A549 (cell line): ENCODE results near the gene NFAM1. TPM values are rescaled to one million over a fixed set of nuclear protein-coding genes. Genes with fewer than 3 reads are reported as not detected.

Source experiments
- ATAC-seq, 2 experiments: fragments of 200-7000 bp in 1 of 2; fragments of >200 bp in 1 of 2; cut with Nextera tagmentation in 1 of 2; cut with Tn5 transposase in 1 of 2; 3 replicates each; pipeline versions ENCODE4 v1.8.0 to v1.9.1; 2018 to 2020; ENCODE audit warnings: mild to moderate bottlenecking in 1 of 2, moderate library complexity in 1 of 2
- CTCF ChIA-PET: fragments of 300-600 bp; sonication (Branson Sonifier 250); formaldehyde crosslinking; extraction: SDS; loops from one replicate; lab custom pipeline; 2021; ENCODE audit warnings: antibody characterized with exemption, inconsistent platforms; lab: Yijun Ruan, JAX
- POLR2A ChIA-PET: fragments of 350-600 bp; formaldehyde crosslinking; extraction: SDS; loops from one replicate; lab custom pipeline; 2021; ENCODE audit warnings: antibody characterized with exemption, inconsistent platforms; lab: Yijun Ruan, JAX
- DNase-seq, 2 experiments: peaks; one replicate each; pipeline versions ENCODE4 v3.0.0 to v3.0.0-alpha.2; 2011 to 2016; ENCODE audit warnings: low read depth in 1 of 2, low spot score in 1 of 2
- FAIRE-seq: peaks from 2 replicates; lab custom pipeline; 2011; peaks lifted over from hg19 to GRCh38; lab: Jason Lieb, UNC
- H3K27ac ChIP-seq, 2 experiments: fragments of >200 bp; sonication (Bioruptor Twin); formaldehyde crosslinking; 3 replicates each; pipeline ENCODE4 v1.5.1; 2016 to 2017
- H3K4me1 ChIP-seq: fragments of >200 bp; sonication (Bioruptor Twin); formaldehyde crosslinking; 3 replicates; pipeline ENCODE4 v1.6.1; 2016
- H3K4me2 ChIP-seq: fragments of >200 bp; sonication (Bioruptor Twin); formaldehyde crosslinking; 3 replicates; pipeline ENCODE4 v1.6.1; 2016
- H3K4me3 ChIP-seq: fragments of >200 bp; sonication (Bioruptor Twin); formaldehyde crosslinking; 3 replicates; pipeline ENCODE4 v1.5.1; 2016
- H3K9me3 ChIP-seq: fragments of >200 bp; sonication (Bioruptor Twin); formaldehyde crosslinking; 3 replicates; pipeline ENCODE4 v1.6.1; 2016
- BHLHE40 ChIP-seq: IDR thresholded peaks from 2 replicates; pipeline ENCODE4 v1.6.1; 2012; ENCODE audit warnings: low read depth, low read length, inconsistent platforms
- CBX8 ChIP-seq: fragments of 200-600 bp; sonication (generic); IDR thresholded peaks from 2 replicates; pipeline ENCODE4 v1.6.1; 2016
- CEBPB ChIP-seq, 2 experiments: fragments of >200 bp in 1 of 2; sonication (Bioruptor Twin) in 1 of 2; formaldehyde crosslinking in 1 of 2; IDR thresholded peaks; 2 replicates each; pipeline ENCODE4 v1.6.1; 2012 to 2016
- EHMT2 ChIP-seq: fragments of 200-600 bp; sonication (generic); IDR thresholded peaks from 2 replicates; pipeline ENCODE4 v1.6.1; 2016; ENCODE audit warnings: antibody characterized with exemption, low read depth, mild to moderate bottlenecking, moderate library complexity
- FOSB ChIP-seq: fragments of 250-450 bp; sonication (Bioruptor Pico); IDR thresholded peaks from 2 replicates; pipeline ENCODE4 v1.5.0; 2020; ENCODE audit warnings: mild to moderate bottlenecking, moderate library complexity
- FOXS1 ChIP-seq: fragments of 250-450 bp; sonication (Bioruptor Pico); IDR thresholded peaks from 2 replicates; pipeline ENCODE4 v1.5.0; 2020; ENCODE audit warnings: mild to moderate bottlenecking, moderate library complexity
- HOXB5 ChIP-seq: fragments of 250-450 bp; sonication (Bioruptor Pico); IDR thresholded peaks from 2 replicates; pipeline ENCODE4 v1.5.0; 2020; ENCODE audit warnings: mild to moderate bottlenecking, moderate library complexity
- JUN ChIP-seq, 2 experiments: fragments of >200 bp; sonication (Bioruptor Twin); formaldehyde crosslinking; IDR thresholded peaks; 2 replicates in 1 of 2; 3 replicates in 1 of 2; pipeline ENCODE4 v1.6.1; 2016 to 2017
- MAFK ChIP-seq: fragments of 450-650 bp; IDR thresholded peaks from 2 replicates; pipeline ENCODE4 v1.6.1; 2014; ENCODE audit not compliant: partially characterized antibody
- MAZ ChIP-seq: fragments of 150-350 bp; IDR thresholded peaks from 2 replicates; pipeline ENCODE4 v1.6.1; 2014; ENCODE audit warnings: antibody characterized with exemption, low read depth, low read length, borderline replicate concordance
- POLR2AphosphoS2 ChIP-seq: conservative IDR thresholded peaks from 2 replicates; pipeline ENCODE4 v1.6.1; 2012; ENCODE audit warnings: low read length, improper control_type of control experiment, inconsistent platforms
- RAD21 ChIP-seq, 2 experiments: fragments of >200 bp in 1 of 2; sonication (Bioruptor Twin) in 1 of 2; formaldehyde crosslinking in 1 of 2; IDR thresholded peaks in 1 of 2; conservative IDR thresholded peaks in 1 of 2; 2 replicates in 1 of 2; 3 replicates in 1 of 2; pipeline ENCODE4 v1.6.1; 2012 to 2018; ENCODE audit warnings: inconsistent platforms in 1 of 2
- RARB ChIP-seq: fragments of 250-450 bp; sonication (Bioruptor Pico); IDR thresholded peaks from 2 replicates; pipeline ENCODE4 v1.8.0; 2021; ENCODE audit warnings: mild to moderate bottlenecking, moderate library complexity
- RFX5 ChIP-seq: fragments of 450-650 bp; IDR thresholded peaks from 2 replicates; pipeline ENCODE4 v1.7.1; 2014; ENCODE audit warnings: antibody characterized with exemption, mild to moderate bottlenecking, moderate library complexity
- RNF2 ChIP-seq: fragments of 200-600 bp; sonication (generic); IDR thresholded peaks from 2 replicates; pipeline ENCODE4 v1.6.1; 2016; ENCODE audit warnings: low read depth, mild to moderate bottlenecking, antibody characterized with exemption, moderate library complexity, borderline replicate concordance
- WGBS: methylation state at CpG from one replicate; pipeline ENCODE4 v1.1.6; 2017; ENCODE audit errors: missing lambda C conversion rate; 5-methylcytosine and 5-hydroxymethylcytosine counted together
- polyA plus RNA-seq, 4 experiments: library from polyadenylated mRNA; depleted of rRNA in 3 of 4; stranded (reverse); fragments of >200 nt; fragmentation: RNase III in 1 of 4; extraction: RNeasy Plus Mini Kit Qiagen cat#74134 plus additional on column Dnase treatment in 1 of 4; gene quantifications; 2 replicates in 3 of 4; 3 replicates in 1 of 4; pipeline ENCODE4 v1.2.3, GENCODE V29; 2011 to 2017
- TF ChIP-seq, protein P1 (sequence below): fragments of 450-650 bp; IDR thresholded peaks from 2 replicates; pipeline ENCODE4 v1.6.1; 2014; ENCODE audit warnings: antibody characterized with exemption
- TF ChIP-seq, protein P2 (sequence below): fragments of >200 bp; sonication (Bioruptor Twin); formaldehyde crosslinking; IDR thresholded peaks from 3 replicates; pipeline ENCODE4 v1.6.1; 2016
- TF ChIP-seq, protein P3 (sequence below): fragments of >200 bp; sonication (Bioruptor Twin); formaldehyde crosslinking; IDR thresholded peaks from 3 replicates; pipeline ENCODE4 v1.5.1; 2016
- TF ChIP-seq, protein P4 (sequence below): fragments of 200-600 bp; sonication (generic); IDR thresholded peaks from 2 replicates; pipeline ENCODE4 v1.6.1; 2016; ENCODE audit warnings: antibody characterized with exemption, mild to moderate bottlenecking, moderate library complexity
- TF ChIP-seq, protein P5 (sequence below): IDR thresholded peaks from 2 replicates; pipeline ENCODE4 v1.6.1; 2012

The NFAM1 gene
- polyA plus RNA-seq, 2 of the 4 experiments (the other 2 are of a cell fraction): not detected

DNA sequence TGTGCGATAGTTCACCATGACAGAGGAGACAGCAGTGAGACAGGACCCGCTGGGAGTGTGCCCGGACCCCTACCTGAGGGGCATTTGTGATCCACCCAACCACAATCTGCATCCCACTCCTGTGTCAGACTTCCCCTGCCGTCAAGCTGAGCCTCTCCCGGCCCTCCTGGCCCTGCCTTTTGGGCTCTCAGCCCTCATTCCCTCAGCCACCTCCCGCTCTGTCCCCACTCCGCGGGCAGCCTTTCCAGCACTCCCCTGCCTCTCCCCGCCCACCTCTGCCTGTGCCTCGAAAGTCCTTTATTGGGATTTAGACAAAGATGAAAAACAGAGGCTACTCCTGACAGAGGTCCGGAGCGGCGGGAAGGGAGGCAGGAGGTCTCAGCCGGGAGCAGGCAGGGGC, 4.2 kb downstream of the NFAM1 start:
- ATAC-seq: no peak
- WGBS: 75% methylated on average over 13 of the region's 14 CpGs
- no peak overlapping the region for H3K4me2 ChIP-seq
- TF ChIP-seq HOXB5 (CRISPR knock-in tag) (no peak), CBX8 (no peak), JUN (IDR thresholded peaks at IDR 0.05) (no peak), RAD21 (conservative IDR thresholded peaks at IDR 0.05 in 1 of 2, IDR thresholded peaks at IDR 0.05 in 1 of 2) (no peak), MAFK (no peak), EHMT2 (no peak), RARB (CRISPR knock-in tag) (no peak), MAZ (no peak), RFX5 (no peak), FOSB (CRISPR knock-in tag) (no peak), CEBPB (IDR thresholded peaks at IDR 0.05) (no peak), POLR2AphosphoS2 (no peak), RNF2 (no peak)
- TF ChIP-seq, protein P1, sequence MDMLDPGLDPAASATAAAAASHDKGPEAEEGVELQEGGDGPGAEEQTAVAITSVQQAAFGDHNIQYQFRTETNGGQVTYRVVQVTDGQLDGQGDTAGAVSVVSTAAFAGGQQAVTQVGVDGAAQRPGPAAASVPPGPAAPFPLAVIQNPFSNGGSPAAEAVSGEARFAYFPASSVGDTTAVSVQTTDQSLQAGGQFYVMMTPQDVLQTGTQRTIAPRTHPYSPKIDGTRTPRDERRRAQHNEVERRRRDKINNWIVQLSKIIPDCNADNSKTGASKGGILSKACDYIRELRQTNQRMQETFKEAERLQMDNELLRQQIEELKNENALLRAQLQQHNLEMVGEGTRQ: no peak
- TF ChIP-seq, protein P2, sequence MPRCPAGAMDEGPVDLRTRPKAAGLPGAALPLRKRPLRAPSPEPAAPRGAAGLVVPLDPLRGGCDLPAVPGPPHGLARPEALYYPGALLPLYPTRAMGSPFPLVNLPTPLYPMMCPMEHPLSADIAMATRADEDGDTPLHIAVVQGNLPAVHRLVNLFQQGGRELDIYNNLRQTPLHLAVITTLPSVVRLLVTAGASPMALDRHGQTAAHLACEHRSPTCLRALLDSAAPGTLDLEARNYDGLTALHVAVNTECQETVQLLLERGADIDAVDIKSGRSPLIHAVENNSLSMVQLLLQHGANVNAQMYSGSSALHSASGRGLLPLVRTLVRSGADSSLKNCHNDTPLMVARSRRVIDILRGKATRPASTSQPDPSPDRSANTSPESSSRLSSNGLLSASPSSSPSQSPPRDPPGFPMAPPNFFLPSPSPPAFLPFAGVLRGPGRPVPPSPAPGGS: no peak
- TF ChIP-seq, protein P3, sequence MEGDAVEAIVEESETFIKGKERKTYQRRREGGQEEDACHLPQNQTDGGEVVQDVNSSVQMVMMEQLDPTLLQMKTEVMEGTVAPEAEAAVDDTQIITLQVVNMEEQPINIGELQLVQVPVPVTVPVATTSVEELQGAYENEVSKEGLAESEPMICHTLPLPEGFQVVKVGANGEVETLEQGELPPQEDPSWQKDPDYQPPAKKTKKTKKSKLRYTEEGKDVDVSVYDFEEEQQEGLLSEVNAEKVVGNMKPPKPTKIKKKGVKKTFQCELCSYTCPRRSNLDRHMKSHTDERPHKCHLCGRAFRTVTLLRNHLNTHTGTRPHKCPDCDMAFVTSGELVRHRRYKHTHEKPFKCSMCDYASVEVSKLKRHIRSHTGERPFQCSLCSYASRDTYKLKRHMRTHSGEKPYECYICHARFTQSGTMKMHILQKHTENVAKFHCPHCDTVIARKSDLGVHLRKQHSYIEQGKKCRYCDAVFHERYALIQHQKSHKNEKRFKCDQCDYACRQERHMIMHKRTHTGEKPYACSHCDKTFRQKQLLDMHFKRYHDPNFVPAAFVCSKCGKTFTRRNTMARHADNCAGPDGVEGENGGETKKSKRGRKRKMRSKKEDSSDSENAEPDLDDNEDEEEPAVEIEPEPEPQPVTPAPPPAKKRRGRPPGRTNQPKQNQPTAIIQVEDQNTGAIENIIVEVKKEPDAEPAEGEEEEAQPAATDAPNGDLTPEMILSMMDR: no peak
- TF ChIP-seq, all 56 proteins: peak for 0
- FAIRE-seq (no peak), DNase-seq (no peak)
- POLR2A ChIA-PET: no interaction called here
- H3K4me1 ChIP-seq: no peaks in the 10 kb centered on the region
- no peak overlapping the region for H3K27ac ChIP-seq
- H3K9me3 ChIP-seq: no peaks in the 10 kb centered on the region
- CTCF ChIA-PET: interaction anchor here (1.1 to 4.7 kb wide), 3 partner anchors 9 to 338 kb away, joined by 3 to 16 read pairs (median 6); partner anchors contain the start of gene NDUFA6
- no peak overlapping the region for H3K4me3 ChIP-seq

DNA sequence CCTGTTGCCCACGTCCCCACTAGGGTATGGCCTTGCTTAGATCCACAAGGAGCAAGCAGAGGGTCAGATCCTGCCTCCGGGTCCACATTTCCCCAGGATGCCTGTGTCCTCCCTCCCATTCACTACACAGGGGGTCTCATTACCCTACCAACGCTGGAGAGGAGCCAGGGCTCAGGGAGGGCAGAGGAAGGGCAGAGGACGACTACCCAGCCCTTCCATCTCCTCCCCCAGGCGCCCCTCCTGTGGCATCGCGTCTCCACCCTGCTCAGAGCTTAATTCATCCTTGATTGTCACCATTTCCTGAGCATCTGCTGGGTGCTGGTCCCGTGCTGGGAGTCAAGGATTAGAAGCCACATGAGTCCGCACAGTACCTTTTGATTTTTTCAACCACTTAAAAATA, 5.0 kb downstream of the NFAM1 start:
- ChIA-PET POLR2A (no interaction called here), CTCF (interaction anchor here (1.8 to 4.7 kb wide), 2 partner anchors 10 to 16 kb away, joined by 6 to 16 read pairs; no protein-coding TSS in a partner anchor)
- no peak for ATAC-seq
- WGBS: 54% methylated on average over 8 of the region's 9 CpGs
- H3K4me2 ChIP-seq: no peak overlapping the region
- H3K27ac ChIP-seq: no peak overlapping the region
- H3K4me1 ChIP-seq: no peaks in the 10 kb centered on the region
- no peak overlapping the region for H3K4me3 ChIP-seq
- DNase-seq: no peak
- no peak for FAIRE-seq
- TF ChIP-seq RNF2 (no peak), RFX5 (no peak), MAZ (no peak), HOXB5 (CRISPR knock-in tag) (no peak), FOXS1 (CRISPR knock-in tag) (no peak), BHLHE40 (no peak), RARB (CRISPR knock-in tag) (no peak)
- TF ChIP-seq, protein P4, sequence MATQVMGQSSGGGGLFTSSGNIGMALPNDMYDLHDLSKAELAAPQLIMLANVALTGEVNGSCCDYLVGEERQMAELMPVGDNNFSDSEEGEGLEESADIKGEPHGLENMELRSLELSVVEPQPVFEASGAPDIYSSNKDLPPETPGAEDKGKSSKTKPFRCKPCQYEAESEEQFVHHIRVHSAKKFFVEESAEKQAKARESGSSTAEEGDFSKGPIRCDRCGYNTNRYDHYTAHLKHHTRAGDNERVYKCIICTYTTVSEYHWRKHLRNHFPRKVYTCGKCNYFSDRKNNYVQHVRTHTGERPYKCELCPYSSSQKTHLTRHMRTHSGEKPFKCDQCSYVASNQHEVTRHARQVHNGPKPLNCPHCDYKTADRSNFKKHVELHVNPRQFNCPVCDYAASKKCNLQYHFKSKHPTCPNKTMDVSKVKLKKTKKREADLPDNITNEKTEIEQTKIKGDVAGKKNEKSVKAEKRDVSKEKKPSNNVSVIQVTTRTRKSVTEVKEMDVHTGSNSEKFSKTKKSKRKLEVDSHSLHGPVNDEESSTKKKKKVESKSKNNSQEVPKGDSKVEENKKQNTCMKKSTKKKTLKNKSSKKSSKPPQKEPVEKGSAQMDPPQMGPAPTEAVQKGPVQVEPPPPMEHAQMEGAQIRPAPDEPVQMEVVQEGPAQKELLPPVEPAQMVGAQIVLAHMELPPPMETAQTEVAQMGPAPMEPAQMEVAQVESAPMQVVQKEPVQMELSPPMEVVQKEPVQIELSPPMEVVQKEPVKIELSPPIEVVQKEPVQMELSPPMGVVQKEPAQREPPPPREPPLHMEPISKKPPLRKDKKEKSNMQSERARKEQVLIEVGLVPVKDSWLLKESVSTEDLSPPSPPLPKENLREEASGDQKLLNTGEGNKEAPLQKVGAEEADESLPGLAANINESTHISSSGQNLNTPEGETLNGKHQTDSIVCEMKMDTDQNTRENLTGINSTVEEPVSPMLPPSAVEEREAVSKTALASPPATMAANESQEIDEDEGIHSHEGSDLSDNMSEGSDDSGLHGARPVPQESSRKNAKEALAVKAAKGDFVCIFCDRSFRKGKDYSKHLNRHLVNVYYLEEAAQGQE: no peak
- TF ChIP-seq, protein P5, sequence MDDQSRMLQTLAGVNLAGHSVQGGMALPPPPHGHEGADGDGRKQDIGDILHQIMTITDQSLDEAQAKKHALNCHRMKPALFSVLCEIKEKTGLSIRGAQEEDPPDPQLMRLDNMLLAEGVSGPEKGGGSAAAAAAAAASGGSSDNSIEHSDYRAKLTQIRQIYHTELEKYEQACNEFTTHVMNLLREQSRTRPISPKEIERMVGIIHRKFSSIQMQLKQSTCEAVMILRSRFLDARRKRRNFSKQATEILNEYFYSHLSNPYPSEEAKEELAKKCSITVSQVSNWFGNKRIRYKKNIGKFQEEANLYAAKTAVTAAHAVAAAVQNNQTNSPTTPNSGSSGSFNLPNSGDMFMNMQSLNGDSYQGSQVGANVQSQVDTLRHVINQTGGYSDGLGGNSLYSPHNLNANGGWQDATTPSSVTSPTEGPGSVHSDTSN: no peak
- TF ChIP-seq, protein P3: no peak
- H3K9me3 ChIP-seq: no peaks in the 10 kb centered on the region
